GF-D8 (cell line): ENCODE data around the gene VSX2.

Source experiments
- DNase-seq: peaks from one replicate; lab custom pipeline; 2025; lab: John Stamatoyannopoulos, UW

VSX2 gene

DNA sequence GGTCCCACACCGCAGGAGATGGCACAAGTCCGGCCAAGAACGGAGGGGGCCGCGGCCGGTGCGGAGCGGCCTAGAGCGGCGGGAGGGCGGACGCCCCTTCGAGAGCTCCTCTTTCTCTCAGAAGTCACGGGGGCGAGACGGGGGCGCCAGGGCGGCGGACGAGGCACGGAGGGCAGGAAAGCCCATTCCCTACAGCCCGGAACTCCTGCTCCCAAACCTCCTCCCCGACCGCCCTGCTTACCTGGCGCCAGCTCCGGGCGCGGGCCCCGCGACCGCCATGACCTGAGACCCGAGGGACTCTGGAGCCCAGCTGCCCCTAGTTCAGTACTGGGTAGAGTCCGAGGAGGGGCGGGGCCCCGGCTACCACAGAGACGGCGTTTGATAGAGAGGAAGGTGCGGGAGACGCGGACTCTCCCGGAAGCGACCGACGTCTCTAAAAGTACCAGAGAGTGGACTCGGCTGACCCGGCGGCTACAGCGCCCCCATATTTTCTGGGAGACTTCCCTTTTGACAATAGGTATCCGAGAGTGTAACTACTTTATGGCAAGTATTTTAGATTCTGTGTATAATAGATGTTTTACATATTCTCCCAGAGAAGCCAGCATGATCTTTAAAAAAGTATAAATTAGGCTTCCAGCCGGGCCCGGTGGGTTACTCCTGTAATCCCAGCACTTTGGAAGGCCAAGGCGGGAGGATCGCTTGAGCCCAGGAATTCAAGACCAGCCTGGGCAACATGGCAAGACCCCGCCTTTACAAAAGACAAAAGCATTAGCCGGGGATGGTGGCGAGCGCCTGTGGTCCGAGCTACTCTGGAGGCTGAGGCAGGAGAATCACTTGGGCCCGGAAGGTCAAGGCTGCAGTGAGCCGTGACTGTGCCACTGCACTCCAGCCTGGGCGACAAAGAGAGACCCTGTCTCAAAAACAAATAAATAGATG, 63.7 kb downstream of the VSX2 start, which contains the start of gene ABCD4:
TSS of gene ABCD4 (minus strand) at position 301 of the 936 bp plus-strand sequence. CDS start at position 279, 22 bp downstream.
- peak; percentile 58 for DNase-seq

DNA sequence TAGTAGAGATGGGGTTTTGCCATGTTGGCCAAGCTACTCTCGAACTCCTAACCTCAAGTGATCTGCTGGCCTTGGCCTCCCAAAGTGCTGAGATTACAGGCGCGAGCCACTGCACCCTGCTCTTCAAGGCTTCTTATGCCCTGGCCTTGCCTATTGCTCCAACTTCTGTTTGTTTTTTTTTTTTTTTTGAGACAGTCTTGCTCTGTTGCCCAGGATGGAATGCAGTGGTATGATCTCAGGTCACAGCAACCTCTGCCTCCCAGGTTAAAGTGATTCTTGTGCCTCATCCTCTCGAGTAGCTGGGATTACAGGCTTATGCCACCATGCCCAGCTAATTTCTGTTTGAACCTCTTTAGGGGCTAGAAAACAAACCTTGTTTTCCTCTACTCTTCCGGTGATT, 69.4 kb downstream of the VSX2 start:
- DNase-seq, result no peak

DNA sequence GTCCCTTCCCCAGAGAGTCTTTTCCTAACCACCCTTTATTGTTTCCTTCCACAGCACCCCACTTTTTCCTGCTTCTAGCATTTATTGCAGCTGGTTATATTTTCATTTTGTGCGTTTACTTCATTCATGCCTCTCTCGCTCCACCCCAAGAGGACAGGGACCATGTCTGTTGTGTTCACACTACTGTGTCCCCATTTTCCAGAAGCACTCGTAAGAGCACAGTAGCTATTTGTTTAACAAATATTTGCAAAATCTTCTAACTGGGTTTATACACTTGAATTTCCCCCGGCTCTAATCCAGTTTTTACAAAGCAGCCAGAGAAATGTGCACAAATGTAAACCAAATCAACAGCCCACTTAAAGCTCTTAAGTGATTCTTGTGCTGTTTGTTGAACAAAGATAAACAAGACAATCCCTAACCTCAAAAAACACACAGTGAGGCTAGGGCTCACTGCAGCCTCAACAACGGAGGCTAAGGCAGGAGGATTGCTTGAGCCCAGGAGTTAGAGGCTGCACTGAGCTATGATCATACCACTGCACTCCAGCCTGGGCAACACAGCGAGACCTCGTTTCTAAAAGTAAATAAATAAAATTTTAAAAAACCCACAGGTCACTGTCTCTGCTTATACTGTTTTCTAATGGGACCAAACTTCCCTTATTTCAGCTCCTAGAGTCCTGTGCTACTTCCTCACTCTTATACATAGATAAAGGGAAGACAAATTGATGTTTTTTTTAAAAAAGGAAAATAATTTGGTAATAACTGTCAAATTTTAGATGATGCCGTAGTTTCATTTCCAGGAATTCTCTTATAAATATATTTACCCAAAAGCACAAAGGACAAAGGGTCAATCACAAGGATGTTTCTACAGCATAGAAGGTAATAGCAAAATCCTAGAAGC, 70.1 kb downstream of the VSX2 start:
- DNase-seq, result no peak

DNA sequence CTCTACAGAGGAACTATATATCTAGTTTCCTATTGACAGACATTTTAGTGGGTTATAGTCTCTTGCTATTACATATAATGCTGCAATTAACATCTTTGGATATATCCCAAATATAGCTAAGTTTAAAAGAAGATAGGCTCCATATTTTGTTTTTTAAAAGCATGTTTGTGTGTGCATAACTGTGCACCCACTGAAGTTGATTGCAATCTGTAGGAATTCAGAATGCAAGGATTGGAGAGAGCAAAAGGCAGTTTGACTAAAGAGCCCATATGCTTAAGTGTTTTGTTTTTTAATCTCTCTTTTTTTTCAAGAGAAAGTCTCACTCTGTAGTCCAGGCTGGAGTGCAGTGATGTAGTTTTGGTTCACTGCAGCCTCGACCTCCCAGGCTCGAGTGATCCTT, 72.9 kb downstream of the VSX2 start:
- DNase-seq, result no peak
